ENCODE data around the gene BMP2K.
A peak's percentile ranks its signal among the peaks of the same experiment; 100 is the strongest.

BMP2K gene

GRCh38 chr4:78937837-78938236 is 161.7 kb downstream of the BMP2K start:
- H3K9ac ChIP-seq (ENCODE audit: low read length in 2 of 2): peak overlapping the region in 1 of 2 donors; percentile 85

GRCh38 chr4:78938474-78938867 is 162.3 kb downstream of the BMP2K start:
- Histone ChIP-seq H3K4me1 (ENCODE audit: control insufficient read depth, insufficient read depth, low read length) (peaks cover 5% of the 10 kb centered on the region), H3K9me3 (ENCODE audit: control insufficient read depth in 2 of 2, low read length in 2 of 2) (no peaks in the 10 kb centered on the region), H3K9ac (ENCODE audit: low read length in 2 of 2) (peak overlapping the region; percentile 83 to 85), H3K27ac (ENCODE audit: low read length) (no peak overlapping the region), H3K4me3 (ENCODE audit: low read length in 2 of 2) (peak overlapping the region; percentile 89 to 93), H3K27me3 (ENCODE audit: control insufficient read depth in 1 of 2, insufficient read depth in 2 of 2, low read length in 2 of 2) (no peaks in the 10 kb centered on the region), H3K36me3 (ENCODE audit: control insufficient read depth in 2 of 2, insufficient read depth in 2 of 2, low read length in 2 of 2) (no peaks in the 10 kb centered on the region)

More at GRCh38 chr4:78937837-78938236, 161.7 kb downstream of the BMP2K start:
- peaks cover 2% of the 10 kb centered on the region in 2 donors for H3K36me3 ChIP-seq (ENCODE audit: control insufficient read depth in 2 of 2, insufficient read depth in 2 of 2, low read length in 2 of 2)
- H3K9me3 ChIP-seq (ENCODE audit: control insufficient read depth in 2 of 2, low read length in 2 of 2): no peaks in the 10 kb centered on the region
- H3K4me3 ChIP-seq (ENCODE audit: low read length in 2 of 2): peak overlapping the region; percentile 89 to 93
- peaks cover 5% of the 10 kb centered on the region for H3K4me1 ChIP-seq (ENCODE audit: control insufficient read depth, insufficient read depth, low read length)
- no peak overlapping the region for H3K27ac ChIP-seq (ENCODE audit: low read length)
- H3K27me3 ChIP-seq (ENCODE audit: control insufficient read depth in 1 of 2, insufficient read depth in 2 of 2, low read length in 2 of 2): no peaks in the 10 kb centered on the region

GRCh38 chr4:78938868-78939666 is 162.9 kb downstream of the BMP2K start, which contains the start of gene PAQR3:
Gene PAQR3, minus strand, starts transcription at chr4:78939438. Its CDS starts 214 bp downstream, at chr4:78939224.
- peaks cover 5% of the 10 kb centered on the region for H3K4me1 ChIP-seq (ENCODE audit: control insufficient read depth, insufficient read depth, low read length)
- H3K27ac ChIP-seq (ENCODE audit: low read length): peak within 1 kb of the TSS; percentile 38
- peak within 1 kb of the TSS; percentile 83 to 85 for H3K9ac ChIP-seq (ENCODE audit: low read length in 2 of 2)
- no peaks in the 10 kb centered on the region for H3K27me3 ChIP-seq (ENCODE audit: control insufficient read depth in 1 of 2, insufficient read depth in 2 of 2, low read length in 2 of 2)
- no peaks in the 10 kb centered on the region for H3K36me3 ChIP-seq (ENCODE audit: control insufficient read depth in 2 of 2, insufficient read depth in 2 of 2, low read length in 2 of 2)
- no peaks in the 10 kb centered on the region for H3K9me3 ChIP-seq (ENCODE audit: control insufficient read depth in 2 of 2, low read length in 2 of 2)
- H3K4me3 ChIP-seq (ENCODE audit: low read length in 2 of 2): peak within 1 kb of the TSS; percentile 89 to 93

- peak overlapping the region; percentile 69 to 73 for H3K9ac ChIP-seq (ENCODE audit: low read length in 2 of 2)
- H3K27me3 ChIP-seq (ENCODE audit: control insufficient read depth in 1 of 2, insufficient read depth in 2 of 2, low read length in 2 of 2): no peaks in the 10 kb centered on the region
- no peaks in the 10 kb centered on the region for H3K36me3 ChIP-seq (ENCODE audit: control insufficient read depth in 2 of 2, insufficient read depth in 2 of 2, low read length in 2 of 2)
- peaks cover 5% of the 10 kb centered on the region for H3K4me1 ChIP-seq (ENCODE audit: control insufficient read depth, insufficient read depth, low read length)
- no peak overlapping the region for H3K27ac ChIP-seq (ENCODE audit: low read length)
- H3K4me3 ChIP-seq (ENCODE audit: low read length in 2 of 2): peak overlapping the region; percentile 89 to 93
- H3K9me3 ChIP-seq (ENCODE audit: control insufficient read depth in 2 of 2, low read length in 2 of 2): no peaks in the 10 kb centered on the region
These were observed 163.5 kb downstream of the BMP2K start for GRCh38 chr4:78939667-78940008.

GRCh38 chr4:78940752-78941151 is 164.6 kb downstream of the BMP2K start:
- Histone ChIP-seq H3K9ac (ENCODE audit: low read length in 2 of 2) (no peak overlapping the region), H3K27ac (ENCODE audit: low read length) (no peak overlapping the region), H3K4me3 (ENCODE audit: low read length in 2 of 2) (no peak overlapping the region)

GRCh38 chr4:78944381-78944780 is 168.2 kb downstream of the BMP2K start:
- Histone ChIP-seq H3K4me3 (ENCODE audit: low read length in 2 of 2) (no peak overlapping the region), H3K27me3 (ENCODE audit: control insufficient read depth in 1 of 2, insufficient read depth in 2 of 2, low read length in 2 of 2) (no peaks in the 10 kb centered on the region), H3K4me1 (ENCODE audit: control insufficient read depth, insufficient read depth, low read length) (peaks cover 2% of the 10 kb centered on the region), H3K9me3 (ENCODE audit: control insufficient read depth in 2 of 2, low read length in 2 of 2) (no peaks in the 10 kb centered on the region), H3K27ac (ENCODE audit: low read length) (no peak overlapping the region), H3K9ac (ENCODE audit: low read length in 2 of 2) (no peak overlapping the region), H3K36me3 (ENCODE audit: control insufficient read depth in 2 of 2, insufficient read depth in 2 of 2, low read length in 2 of 2) (no peaks in the 10 kb centered on the region)

More at GRCh38 chr4:78940752-78941151, 164.6 kb downstream of the BMP2K start:
- Histone ChIP-seq H3K36me3 (ENCODE audit: control insufficient read depth in 2 of 2, insufficient read depth in 2 of 2, low read length in 2 of 2) (no peaks in the 10 kb centered on the region), H3K27me3 (ENCODE audit: control insufficient read depth in 1 of 2, insufficient read depth in 2 of 2, low read length in 2 of 2) (no peaks in the 10 kb centered on the region), H3K9me3 (ENCODE audit: control insufficient read depth in 2 of 2, low read length in 2 of 2) (no peaks in the 10 kb centered on the region), H3K4me1 (ENCODE audit: control insufficient read depth, insufficient read depth, low read length) (peaks cover 5% of the 10 kb centered on the region)

- H3K27me3 ChIP-seq (ENCODE audit: control insufficient read depth in 1 of 2, insufficient read depth in 2 of 2, low read length in 2 of 2): no peaks in the 10 kb centered on the region
- no peaks in the 10 kb centered on the region for H3K9me3 ChIP-seq (ENCODE audit: control insufficient read depth in 2 of 2, low read length in 2 of 2)
- no peaks in the 10 kb centered on the region for H3K36me3 ChIP-seq (ENCODE audit: control insufficient read depth in 2 of 2, insufficient read depth in 2 of 2, low read length in 2 of 2)
- H3K4me3 ChIP-seq (ENCODE audit: low read length in 2 of 2): no peak overlapping the region
- H3K9ac ChIP-seq (ENCODE audit: low read length in 2 of 2): no peak overlapping the region
- H3K4me1 ChIP-seq (ENCODE audit: control insufficient read depth, insufficient read depth, low read length): no peaks in the 10 kb centered on the region
- H3K27ac ChIP-seq (ENCODE audit: low read length): no peak overlapping the region
These were observed 169.6 kb downstream of the BMP2K start for GRCh38 chr4:78945651-78946179.

- no peaks in the 10 kb centered on the region for H3K36me3 ChIP-seq (ENCODE audit: control insufficient read depth in 2 of 2, insufficient read depth in 2 of 2, low read length in 2 of 2)
These were observed 173.6 kb downstream of the BMP2K start for GRCh38 chr4:78949735-78950134.

GRCh38 chr4:78951862-78952472 is 175.8 kb downstream of the BMP2K start:
- Histone ChIP-seq H3K9me3 (ENCODE audit: control insufficient read depth in 2 of 2, low read length in 2 of 2) (no peaks in the 10 kb centered on the region), H3K36me3 (ENCODE audit: control insufficient read depth in 2 of 2, insufficient read depth in 2 of 2, low read length in 2 of 2) (no peaks in the 10 kb centered on the region), H3K27me3 (ENCODE audit: control insufficient read depth in 1 of 2, insufficient read depth in 2 of 2, low read length in 2 of 2) (no peaks in the 10 kb centered on the region), H3K4me1 (ENCODE audit: control insufficient read depth, insufficient read depth, low read length) (no peaks in the 10 kb centered on the region), H3K27ac (ENCODE audit: low read length) (no peak overlapping the region), H3K4me3 (ENCODE audit: low read length in 2 of 2) (no peak overlapping the region), H3K9ac (ENCODE audit: low read length in 2 of 2) (no peak overlapping the region)

More at GRCh38 chr4:78949735-78950134, 173.6 kb downstream of the BMP2K start:
- H3K9ac ChIP-seq (ENCODE audit: low read length in 2 of 2): no peak overlapping the region
- H3K9me3 ChIP-seq (ENCODE audit: control insufficient read depth in 2 of 2, low read length in 2 of 2): no peaks in the 10 kb centered on the region
- no peaks in the 10 kb centered on the region for H3K4me1 ChIP-seq (ENCODE audit: control insufficient read depth, insufficient read depth, low read length)
- no peak overlapping the region for H3K4me3 ChIP-seq (ENCODE audit: low read length in 2 of 2)
- H3K27me3 ChIP-seq (ENCODE audit: control insufficient read depth in 1 of 2, insufficient read depth in 2 of 2, low read length in 2 of 2): no peaks in the 10 kb centered on the region
- H3K27ac ChIP-seq (ENCODE audit: low read length): no peak overlapping the region

- no peak overlapping the region for H3K9ac ChIP-seq (ENCODE audit: low read length in 2 of 2)
- H3K4me1 ChIP-seq (ENCODE audit: control insufficient read depth, insufficient read depth, low read length): no peaks in the 10 kb centered on the region
- H3K27ac ChIP-seq (ENCODE audit: low read length): no peak overlapping the region
- no peak overlapping the region for H3K4me3 ChIP-seq (ENCODE audit: low read length in 2 of 2)
- no peaks in the 10 kb centered on the region for H3K36me3 ChIP-seq (ENCODE audit: control insufficient read depth in 2 of 2, insufficient read depth in 2 of 2, low read length in 2 of 2)
- no peaks in the 10 kb centered on the region for H3K27me3 ChIP-seq (ENCODE audit: control insufficient read depth in 1 of 2, insufficient read depth in 2 of 2, low read length in 2 of 2)
- no peaks in the 10 kb centered on the region for H3K9me3 ChIP-seq (ENCODE audit: control insufficient read depth in 2 of 2, low read length in 2 of 2)
These were observed 177.1 kb downstream of the BMP2K start for GRCh38 chr4:78953231-78953630.
